GM12878 (cell line): Measurements from ENCODE around the gene VARS1. TPM values are rescaled to one million over a fixed set of nuclear protein-coding genes. Genes with fewer than 3 reads are reported as not detected.

Experiments used
- ATAC-seq: fragments of 200-7000 bp; cut with Tn5 transposase; 3 replicates; pipeline ENCODE4 v1.9.1; 2020; ENCODE audit warnings: mild to moderate bottlenecking, moderate library complexity
- BruUV-seq: library from RNA; stranded (reverse); fragments of 400-500 nt; replicated peaks from 2 replicates; lab custom pipeline; 2021; lab: Mats Ljungman, UMichigan
- CTCF ChIA-PET: fragments of 300-600 bp; sonication (Branson Sonifier 250); formaldehyde crosslinking; extraction: SDS; loops from one replicate; lab custom pipeline; 2021; ENCODE audit warnings: inconsistent platforms; lab: Yijun Ruan, JAX
- POLR2A ChIA-PET: fragments of 350-600 bp; formaldehyde crosslinking; extraction: SDS; loops from one replicate; lab custom pipeline; 2021; ENCODE audit warnings: inconsistent platforms; lab: Charles Lee
- RAD21 ChIA-PET: fragments of 300-600 bp; sonication (Branson Sonifier 250); formaldehyde crosslinking; loops from one replicate; lab custom pipeline; 2023; ENCODE audit warnings: antibody characterized with exemption; ENCODE audit not compliant: unreplicated experiment; lab: Charles Lee
- SMC1A ChIA-PET: fragments of 300-600 bp; sonication (Branson Sonifier 250); formaldehyde crosslinking; loops from one replicate; lab custom pipeline; 2023; ENCODE audit not compliant: unreplicated experiment, uncharacterized antibody; lab: Charles Lee
- DNase-seq: peaks from one replicate; pipeline ENCODE4 v3.0.0-alpha.2; 2011; ENCODE audit warnings: low read depth, low spot score
- FAIRE-seq: peaks from 3 replicates; lab custom pipeline; 2011; peaks lifted over from hg19 to GRCh38; lab: Jason Lieb, UNC
- H2AFZ ChIP-seq: 2 replicates; pipeline ENCODE4 v1.6.0; 2011; ENCODE audit warnings: low read depth, low read length, control low read depth; ENCODE audit not compliant: control insufficient read depth
- H3K27ac ChIP-seq: 2 replicates; pipeline ENCODE4 v1.5.1; 2011; ENCODE audit warnings: control low read depth; ENCODE audit not compliant: control insufficient read depth, insufficient read depth
- H3K27me3 ChIP-seq, 2 experiments: replicated peaks in 1 of 2; 2 replicates each; pipeline versions ENCODE4 v1.6.0 to v1.6.1; 2011; ENCODE audit warnings: low read length in 1 of 2; ENCODE audit not compliant: control insufficient read depth in 2 of 2, insufficient read depth in 2 of 2
- H3K36me3 ChIP-seq, 2 experiments: 2 replicates each; pipeline ENCODE4 v1.5.1; 2011; ENCODE audit warnings: low read length in 1 of 2; ENCODE audit not compliant: control insufficient read depth in 2 of 2, insufficient read depth in 2 of 2
- H3K4me1 ChIP-seq: 2 replicates; pipeline ENCODE4 v1.6.1; 2011; ENCODE audit warnings: mild to moderate bottlenecking, low read length, moderate library complexity, mixed read lengths; ENCODE audit not compliant: control insufficient read depth, insufficient read depth
- H3K4me2 ChIP-seq: 2 replicates; pipeline ENCODE4 v1.6.0; 2011; ENCODE audit warnings: control low read depth; ENCODE audit not compliant: control insufficient read depth, insufficient read depth
- H3K4me3 ChIP-seq: fragments of 200-600 bp; sonication (generic); 2 replicates; pipeline ENCODE4 v1.5.1; 2016
- H3K79me2 ChIP-seq: 2 replicates; pipeline ENCODE4 v1.6.0; 2011; ENCODE audit warnings: low read length; ENCODE audit not compliant: control insufficient read depth, insufficient read depth
- H3K9ac ChIP-seq: 2 replicates; pipeline ENCODE4 v1.8.0; 2011; ENCODE audit warnings: low read length, control low read depth, mixed read lengths; ENCODE audit not compliant: control insufficient read depth, insufficient read depth
- H3K9me3 ChIP-seq: replicated peaks from 3 replicates; pipeline ENCODE4 v1.5.1; 2011; ENCODE audit warnings: mild to moderate bottlenecking, low read length; ENCODE audit not compliant: control insufficient read depth, insufficient read depth
- H4K20me1 ChIP-seq: 2 replicates; pipeline ENCODE4 v1.6.0; 2011; ENCODE audit not compliant: control insufficient read depth, insufficient read depth
- CHD2 ChIP-seq: IDR thresholded peaks from 2 replicates; pipeline ENCODE4 v1.6.1; 2011; ENCODE audit warnings: low read depth, low read length, improper control_type of control experiment, borderline replicate concordance
- ESRRA ChIP-seq: IDR thresholded peaks from 2 replicates; pipeline ENCODE4 v1.6.1; 2012; ENCODE audit warnings: mild to moderate bottlenecking, low read length, improper control_type of control experiment
- HSF1 ChIP-seq: fragments of 150-350 bp; IDR thresholded peaks from 2 replicates; pipeline ENCODE4 v1.6.1; 2014; ENCODE audit warnings: mild to moderate bottlenecking, low read depth, low read length
- NR2C2 ChIP-seq: IDR thresholded peaks from 2 replicates; pipeline ENCODE4 v1.6.1; 2011; ENCODE audit warnings: borderline replicate concordance, low read depth; ENCODE audit not compliant: control insufficient read depth, insufficient read length
- SRF ChIP-seq, 2 experiments: IDR thresholded peaks; 2 replicates each; pipeline ENCODE4 v1.6.1; 2011; ENCODE audit warnings: low read depth in 2 of 2, low read length in 2 of 2, mild to moderate bottlenecking in 1 of 2, moderate library complexity in 1 of 2
- YBX1 ChIP-seq: fragments of 450-650 bp; IDR thresholded peaks from 2 replicates; pipeline ENCODE4 v1.6.1; 2016; ENCODE audit warnings: antibody characterized with exemption
- WGBS: methylation state at CpG from one replicate; pipeline ENCODE4 v1.1.6; 2016; ENCODE audit warnings: low lambda C conversion rate; ENCODE audit not compliant: insufficient replicate concordance, insufficient coverage; ENCODE audit errors: missing lambda C conversion rate; 5-methylcytosine and 5-hydroxymethylcytosine counted together
- in situ Hi-C: fragments of 300-500 bp; cut with MboI; formaldehyde crosslinking; loops from 9 replicates; pipeline ENCODE4 v1.14.3; 2018; ENCODE audit warnings: mixed read lengths
- intact Hi-C: fragments of 100-400 bp; cut with micrococcal nuclease; formaldehyde crosslinking; loops from one replicate; pipeline ENCODE4 v1.14.2; 2022; ENCODE audit not compliant: unreplicated experiment
- polyA plus RNA-seq, 11 experiments: library from polyadenylated mRNA; depleted of rRNA in 4 of 11; unstranded in 6 of 11; stranded (reverse) in 5 of 11; fragments of >200 nt; fragmentation: Nextera tagmentation in 4 of 11; fragmentation: Illumina TruSeq in 1 of 11; extraction: Ambion mirVana in 4 of 11; extraction: Trizol in 1 of 11; gene quantifications; 1 replicate in 1 of 11; 2 replicates in 10 of 11; pipeline versions ENCODE4 v1.2.1 to v1.2.3, GENCODE V29; 2011 to 2016; ENCODE audit warnings: inconsistent platforms in 2 of 11, missing spikeins in 2 of 11, low read depth in 1 of 11
- total RNA-seq, 4 experiments: library from RNA; depleted of rRNA in 3 of 4; stranded (reverse); fragments of >200 nt in 3 of 4; fragmentation: Illumina TruSeq in 1 of 4; extraction: Trizol in 1 of 4; gene quantifications; 2 replicates each; pipeline versions ENCODE4 v1.2.1 to v1.2.3, GENCODE V29; 2013 to 2021

The VARS1 gene
- total and polyA plus RNA-seq, 10 of the 15 experiments (the other 5 are each of a cell fraction or from before 2014, with no cell fraction given) = 1.2 to 243 (median 80.7) TPM

GRCh38 chr6:31767096-31767645, 28.4 kb downstream of the VARS1 start (continued):
- no peak for TF ChIP-seq SRF (IDR thresholded peaks at IDR 0.05; ENCODE audit: low read depth in 2 of 2, low read length in 2 of 2)
- no peak for TF ChIP-seq ESRRA

- no peaks in the 10 kb centered on the region for H3K9me3 ChIP-seq
- H3K4me2 ChIP-seq = no peak overlapping the region
- SMC1A ChIA-PET = interaction anchor here (1.6 kb wide), 1 partner anchor 29 kb away, joined by 3 read pairs; no protein-coding TSS in a partner anchor
- 93% methylated on average over 39 of the region's 42 CpGs for WGBS
- POLR2A ChIA-PET = no interaction called here
- H3K36me3 ChIP-seq = no peaks in the 10 kb centered on the region
- RAD21 ChIA-PET = no interaction called here
- no peaks in the 10 kb centered on the region for H3K27me3 ChIP-seq
- FAIRE-seq (no peak), ATAC-seq (no peak), DNase-seq (no peak)
- no peak overlapping the region for H3K9ac ChIP-seq
- no peaks in the 10 kb centered on the region for H3K79me2 ChIP-seq
- intact Hi-C loops (no loop called here), in situ Hi-C loops (no loop called here)
- no peak overlapping the region for H2AFZ ChIP-seq
- no peaks in the 10 kb centered on the region for H4K20me1 ChIP-seq
- H3K4me1 ChIP-seq = no peaks in the 10 kb centered on the region
- no peak overlapping the region for H3K4me3 ChIP-seq
- no TSS peak for BruUV-seq
- no peak overlapping the region for H3K27ac ChIP-seq
- CTCF ChIA-PET = interaction anchor here (0.8 kb wide), 1 partner anchor 56 kb away, joined by 3 read pairs; no protein-coding TSS in a partner anchor
- no peak for TF ChIP-seq YBX1
- TF ChIP-seq CHD2 = no peak
- TF ChIP-seq HSF1 = no peak
- no peak for TF ChIP-seq NR2C2
Measured at GRCh38 chr6:31765910-31766794, 29.4 kb downstream of the VARS1 start.
